AML-193 (cell line): ENCODE results near the gene ELK3.
"Not testable (repeated sequence)": the region's sequence is repeated elsewhere in the genome, so short reads cannot be mapped to it uniquely, and the experiment has no call there.

ENCODE experiments used
- DNase-seq, 2 experiments: peaks; one replicate each; lab custom pipeline; 2025; lab: John Stamatoyannopoulos, UW

Gene ELK3

DNA sequence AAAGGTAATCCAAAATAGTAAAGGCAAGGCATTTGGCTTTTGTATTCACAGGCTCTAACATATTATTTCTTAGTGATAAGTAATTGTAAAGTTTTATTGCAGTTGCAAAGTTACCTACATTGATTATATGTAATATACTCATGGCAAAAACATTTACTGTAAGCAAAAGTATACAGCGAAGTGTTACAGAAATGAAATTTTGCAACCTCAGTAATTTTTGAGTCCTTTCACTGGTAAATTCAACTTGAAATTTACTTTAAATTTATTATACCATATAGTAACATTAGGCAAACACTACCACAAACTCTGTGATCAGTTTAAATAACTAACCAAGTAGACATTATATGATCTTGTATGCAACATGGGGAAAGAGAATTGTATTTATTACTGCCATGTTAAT lies 117.0 kb downstream of the ELK3 start:
- DNase-seq = no peak

DNA sequence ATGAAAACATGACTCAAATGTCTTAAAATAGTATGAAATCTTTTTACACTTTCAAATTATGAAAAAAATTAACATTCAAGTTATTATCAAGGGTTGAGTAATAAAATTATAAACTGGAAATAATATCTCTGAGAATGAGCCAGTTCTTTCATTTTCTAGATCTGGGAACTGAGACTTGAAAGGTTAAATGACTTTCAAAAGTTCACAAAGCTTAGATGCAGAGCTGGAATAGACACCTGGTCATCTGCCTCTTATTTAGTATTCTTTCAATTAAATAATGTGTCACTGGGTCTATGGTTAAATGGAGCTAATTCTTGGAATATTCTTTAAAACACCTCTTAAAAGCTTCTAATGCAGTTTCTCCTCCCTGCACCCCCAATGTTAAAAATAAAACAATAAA lies 119.4 kb downstream of the ELK3 start:
- no peak for DNase-seq

DNA sequence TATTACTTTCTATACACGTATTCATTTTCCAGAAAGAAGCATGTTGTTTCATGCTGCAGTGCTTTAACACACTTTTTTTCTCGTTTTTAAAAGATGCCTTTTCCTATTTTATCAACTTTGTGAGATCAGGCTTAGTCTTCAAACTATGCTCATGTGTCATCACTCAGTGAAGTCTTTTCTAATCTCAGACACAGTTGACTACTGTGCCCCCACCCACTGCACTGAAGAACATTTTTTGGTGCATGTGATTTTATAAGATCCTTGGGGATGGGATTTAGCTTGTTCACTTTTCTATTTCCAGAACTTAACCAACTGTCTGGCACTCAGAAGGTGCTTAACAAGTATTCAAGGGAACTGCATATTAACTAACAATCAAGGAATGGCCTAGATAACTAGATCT lies 120.5 kb downstream of the ELK3 start:
- DNase-seq = no peak

DNA sequence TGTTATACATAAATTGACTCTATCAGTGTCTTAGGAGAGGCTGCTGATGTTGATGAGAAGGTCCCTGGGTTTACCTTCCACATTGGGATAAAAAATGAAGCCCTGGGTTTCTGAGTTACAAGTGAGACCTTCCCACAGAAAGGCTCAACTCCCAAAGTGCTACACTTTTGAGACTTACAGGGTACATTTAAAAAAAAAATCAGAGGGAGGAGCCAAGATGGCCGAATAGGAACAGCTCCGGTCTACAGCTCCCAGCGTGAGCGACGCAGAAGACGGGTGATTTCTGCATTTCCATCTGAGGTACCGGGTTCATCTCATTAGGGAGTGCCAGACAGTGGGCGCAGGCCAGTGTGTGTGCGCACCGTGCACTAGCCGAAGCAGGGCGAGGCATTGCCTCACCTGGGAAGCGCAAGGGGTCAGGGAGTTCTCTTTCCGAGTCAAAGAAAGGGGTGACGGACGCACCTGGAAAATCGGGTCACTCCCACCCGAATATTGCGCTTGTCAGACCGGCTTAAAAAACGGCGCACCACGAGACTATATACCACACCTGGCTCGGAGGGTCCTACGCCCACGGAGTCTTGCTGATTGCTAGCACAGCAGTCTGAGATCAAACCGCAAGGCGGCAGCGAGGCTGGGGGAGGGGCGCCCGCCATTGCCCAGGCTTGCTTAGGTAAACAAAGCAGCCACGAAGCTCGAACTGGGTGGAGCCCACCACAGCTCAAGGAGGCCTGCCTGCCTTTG lies 121.7 kb downstream of the ELK3 start:
- not testable (repeated sequence) for DNase-seq

DNA sequence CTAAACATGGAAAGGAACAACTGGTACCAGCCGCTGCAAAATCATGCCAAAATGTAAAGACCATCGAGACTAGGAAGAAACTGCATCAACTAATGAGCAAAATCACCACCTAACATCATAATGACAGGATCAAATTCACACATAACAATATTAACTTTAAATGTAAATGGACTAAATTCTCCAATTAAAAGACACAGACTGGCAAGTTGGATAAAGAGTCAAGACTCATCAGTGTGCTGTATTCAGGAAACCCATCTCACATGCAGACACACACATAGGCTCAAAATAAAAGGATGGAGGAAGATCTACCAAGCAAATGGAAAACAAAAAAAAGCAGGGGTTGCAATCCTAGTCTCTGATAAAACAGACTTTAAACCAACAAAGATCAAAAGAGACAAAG lies 123.6 kb downstream of the ELK3 start:
- DNase-seq = not testable (repeated sequence)
